Measurements from ENCODE around the gene PEX11B.

Gene PEX11B

GRCh38 chr1:145906954-145907753, 11.4 kb downstream of the PEX11B start:
- no peak for DNase-seq

- no peak for DNase-seq
Observed at GRCh38 chr1:145901312-145902021, 17.1 kb downstream of the PEX11B start.

GRCh38 chr1:145898756-145899155, 19.8 kb downstream of the PEX11B start:
- DNase-seq = no peak

GRCh38 chr1:145897969-145898368, 20.5 kb downstream of the PEX11B start:
- no peak for DNase-seq

- no peak for DNase-seq
Observed at GRCh38 chr1:145895471-145895870, 23.0 kb downstream of the PEX11B start.

GRCh38 chr1:145893306-145894055, 25.0 kb downstream of the PEX11B start:
- no peak for DNase-seq

GRCh38 chr1:145892486-145893087, 25.9 kb downstream of the PEX11B start:
- DNase-seq = peak; percentile 68

GRCh38 chr1:145891587-145892485, 26.7 kb downstream of the PEX11B start:
- peak; percentile 96 for DNase-seq

- DNase-seq = peak; percentile 90
Observed at GRCh38 chr1:145891143-145891542, 27.4 kb downstream of the PEX11B start.

GRCh38 chr1:145889722-145890121, 28.8 kb downstream of the PEX11B start:
- DNase-seq = peak; percentile 82

- DNase-seq = no peak
Observed at GRCh38 chr1:145887631-145888030, 30.9 kb downstream of the PEX11B start.

GRCh38 chr1:145886816-145887215, 31.7 kb downstream of the PEX11B start:
- no peak for DNase-seq

GRCh38 chr1:145886390-145886789, 32.1 kb downstream of the PEX11B start:
- no peak for DNase-seq

- DNase-seq = peak; percentile 53
Observed at GRCh38 chr1:145885738-145886287, 32.7 kb downstream of the PEX11B start, which contains the start of gene ANKRD35. TSS of gene ANKRD35 (minus strand) at chr1:145885866. CDS start at chr1:145885758, 108 bp downstream.

GRCh38 chr1:145884675-145885074, 33.8 kb downstream of the PEX11B start:
- no peak for DNase-seq

- peak; percentile 84 for DNase-seq
Observed at GRCh38 chr1:145879775-145880174, 38.7 kb downstream of the PEX11B start.

GRCh38 chr1:145878724-145879123, 39.8 kb downstream of the PEX11B start:
- DNase-seq = no peak

- DNase-seq = no peak
Observed at GRCh38 chr1:145877923-145878486, 40.5 kb downstream of the PEX11B start.

- DNase-seq = no peak
Observed at GRCh38 chr1:145874646-145875045, 43.9 kb downstream of the PEX11B start.

- no peak for DNase-seq
Observed at GRCh38 chr1:145871994-145872924, 46.3 kb downstream of the PEX11B start.

Data from NCI-H2029 treated with DMSO at 0.1 percent for 48 hours (cell line).